IMR-90 (cell line): ENCODE data around the gene IL17REL. TPM values are rescaled to one million over a fixed set of nuclear protein-coding genes. Genes with fewer than 3 reads are reported as not detected.

ENCODE experiments used
- ATAC-seq: fragments of 200-7000 bp; cut with Tn5 transposase; 2 replicates; pipeline ENCODE4 v1.9.1; 2020; ENCODE audit warnings: low read depth, mild to moderate bottlenecking, moderate library complexity
- BruUV-seq: library from RNA; stranded (reverse); fragments of 400-500 nt; replicated peaks from 2 replicates; lab custom pipeline; 2021; lab: Mats Ljungman, UMichigan
- CTCF ChIA-PET: fragments of 300-600 bp; formaldehyde crosslinking; extraction: SDS; loops from one replicate; lab custom pipeline; 2021; ENCODE audit warnings: antibody characterized with exemption; lab: Yijun Ruan, JAX
- POLR2A ChIA-PET: fragments of 300-600 bp; sonication (Branson Sonifier 250); formaldehyde crosslinking; loops from one replicate; lab custom pipeline; 2022; ENCODE audit warnings: antibody characterized with exemption; ENCODE audit not compliant: unreplicated experiment; lab: Charles Lee
- DNase-seq: peaks from one replicate; pipeline ENCODE4 v3.0.0; 2013
- H2AFZ ChIP-seq: replicated peaks from 2 replicates; pipeline ENCODE3; 2013; ENCODE audit warnings: low read length, mild to moderate bottlenecking; ENCODE audit not compliant: poor library complexity
- H2AK5ac ChIP-seq: 2 replicates; pipeline ENCODE4 v1.6.1; 2013; ENCODE audit warnings: low read depth, low read length, inconsistent platforms
- H2AK9ac ChIP-seq: replicated peaks from 2 replicates; pipeline ENCODE3; 2013; ENCODE audit warnings: mild to moderate bottlenecking, low read depth, low read length, moderate library complexity; ENCODE audit not compliant: poor library complexity
- H2BK120ac ChIP-seq: 2 replicates; pipeline ENCODE4 v1.6.1; 2013; ENCODE audit warnings: low read depth, low read length, inconsistent platforms
- H2BK15ac ChIP-seq: 3 replicates; pipeline ENCODE4 v1.6.1; 2013; ENCODE audit warnings: low read depth, low read length, inconsistent platforms
- H2BK20ac ChIP-seq: 2 replicates; pipeline ENCODE4 v1.6.1; 2013; ENCODE audit warnings: low read depth, mild to moderate bottlenecking, inconsistent platforms, low read length, moderate library complexity
- H2BK5ac ChIP-seq: 2 replicates; pipeline ENCODE4 v1.6.1; 2013; ENCODE audit warnings: mild to moderate bottlenecking, low read depth, low read length, inconsistent platforms; ENCODE audit not compliant: poor library complexity, severe bottlenecking
- H3K14ac ChIP-seq: replicated peaks from 2 replicates; pipeline ENCODE4 v1.6.1; 2013; ENCODE audit warnings: low read depth, low read length, inconsistent platforms
- H3K18ac ChIP-seq: 2 replicates; pipeline ENCODE4 v1.6.1; 2013; ENCODE audit warnings: low read depth, low read length, control low read depth
- H3K23ac ChIP-seq: 2 replicates; pipeline ENCODE4 v1.6.1; 2013; ENCODE audit warnings: low read depth, low read length, inconsistent platforms
- H3K27ac ChIP-seq: 2 replicates; pipeline ENCODE4 v1.5.1; 2013; ENCODE audit warnings: mild to moderate bottlenecking, control low read depth, low read length; ENCODE audit not compliant: insufficient read depth
- H3K27me3 ChIP-seq: 2 replicates; pipeline ENCODE4 v1.6.1; 2013; ENCODE audit warnings: low read length; ENCODE audit not compliant: control insufficient read depth, insufficient read depth
- H3K36me3 ChIP-seq: 2 replicates; pipeline ENCODE4 v1.6.1; 2013; ENCODE audit warnings: low read length, mixed read lengths; ENCODE audit not compliant: control insufficient read depth, insufficient read depth
- H3K4ac ChIP-seq: 2 replicates; pipeline ENCODE4 v1.6.1; 2013; ENCODE audit warnings: low read depth, low read length, inconsistent platforms
- H3K4me1 ChIP-seq: 2 replicates; pipeline ENCODE4 v1.6.1; 2013; ENCODE audit warnings: low read length, mixed read lengths; ENCODE audit not compliant: control insufficient read depth, insufficient read depth
- H3K4me2 ChIP-seq: 2 replicates; pipeline ENCODE4 v1.6.1; 2013; ENCODE audit warnings: low read depth, mild to moderate bottlenecking, control low read depth, low read length, moderate library complexity
- H3K4me3 ChIP-seq: 2 replicates; pipeline ENCODE4 v1.5.1; 2013; ENCODE audit warnings: low read depth, mild to moderate bottlenecking, control low read depth, low read length, moderate library complexity; ENCODE audit not compliant: insufficient read depth
- H3K56ac ChIP-seq: 2 replicates; pipeline ENCODE4 v1.6.1; 2013; ENCODE audit warnings: low read length, inconsistent platforms; ENCODE audit not compliant: insufficient read depth; ENCODE audit errors: extremely low read depth
- H3K79me1 ChIP-seq, 2 experiments: 2 replicates each; pipeline ENCODE4 v1.6.1; 2013; ENCODE audit warnings: low read length in 2 of 2, inconsistent platforms in 1 of 2, low read depth in 1 of 2
- H3K9ac ChIP-seq: 2 replicates; pipeline ENCODE4 v1.6.1; 2013; ENCODE audit warnings: low read depth, low read length, control low read depth
- H3K9me1 ChIP-seq: 2 replicates; pipeline ENCODE4 v1.6.1; 2013; ENCODE audit warnings: low read length, inconsistent platforms; ENCODE audit not compliant: insufficient read depth
- H3K9me3 ChIP-seq: 2 replicates; pipeline ENCODE4 v1.6.1; 2013; ENCODE audit warnings: low read length; ENCODE audit not compliant: control insufficient read depth, insufficient read depth
- H4K20me1 ChIP-seq: 2 replicates; pipeline ENCODE4 v1.6.1; 2013; ENCODE audit warnings: low read length, inconsistent platforms; ENCODE audit not compliant: insufficient read depth
- H4K5ac ChIP-seq: 2 replicates; pipeline ENCODE4 v1.6.1; 2013; ENCODE audit warnings: mild to moderate bottlenecking, low read depth, low read length, control low read depth
- H4K8ac ChIP-seq, 2 experiments: 2 replicates each; pipeline ENCODE4 v1.6.1; 2013; ENCODE audit warnings: low read depth in 2 of 2, low read length in 2 of 2, control low read depth in 1 of 2, inconsistent platforms in 1 of 2
- H4K91ac ChIP-seq: 2 replicates; pipeline ENCODE4 v1.6.1; 2013; ENCODE audit warnings: low read depth, low read length, inconsistent platforms; ENCODE audit not compliant: insufficient read depth
- CEBPB ChIP-seq: IDR thresholded peaks from 2 replicates; pipeline ENCODE4 v1.6.1; 2012; ENCODE audit warnings: low read depth, low read length, improper control_type of control experiment
- ELK1 ChIP-seq: fragments of 150-350 bp; IDR thresholded peaks from 2 replicates; pipeline ENCODE4 v1.6.1; 2016; ENCODE audit warnings: low read depth, mild to moderate bottlenecking, low read length, moderate library complexity, borderline replicate concordance
- FOS ChIP-seq: fragments of 150-350 bp; IDR thresholded peaks from 2 replicates; pipeline ENCODE4 v1.6.1; 2016; ENCODE audit warnings: low read depth, low read length
- SMC3 ChIP-seq: fragments of 150-350 bp; IDR thresholded peaks from 2 replicates; pipeline ENCODE4 v1.6.1; 2016; ENCODE audit warnings: low read depth, mild to moderate bottlenecking, antibody characterized with exemption, low read length, moderate library complexity
- WGBS, 2 experiments: methylation state at CpG; one replicate each; pipeline versions ENCODE4 v1.1.5 to v1.1.7; 2013; ENCODE audit warnings: missing lambda C conversion rate in 2 of 2; ENCODE audit not compliant: insufficient read length in 1 of 2; ENCODE audit errors: extremely low coverage in 2 of 2; 5-methylcytosine and 5-hydroxymethylcytosine counted together
- dilution Hi-C: fragments of 300-500 bp; cut with HindIII; formaldehyde crosslinking; loops from one replicate; pipeline ENCODE4 v1.14.3; 2018; ENCODE audit warnings: low sequenced_read_pairs; ENCODE audit not compliant: unreplicated experiment
- in situ Hi-C: fragments of 300-500 bp; cut with MboI; formaldehyde crosslinking; loops from 3 replicates; pipeline ENCODE4 v1.14.3; 2019; ENCODE audit warnings: low sequenced_read_pairs, inconsistent platforms, mixed read lengths
- intact Hi-C: fragments of 100-400 bp; cut with micrococcal nuclease; formaldehyde crosslinking; loops from 2 replicates; pipeline ENCODE4 v1.10.0; 2022
- polyA plus RNA-seq, 3 experiments: library from polyadenylated mRNA; depleted of rRNA; stranded (reverse); fragments of >200 nt; gene quantifications; 2 replicates each; pipeline ENCODE4 v1.2.3, GENCODE V29; 2012; ENCODE audit warnings: low replicate concordance in 1 of 3
- total RNA-seq: library from RNA; depleted of rRNA; stranded (reverse); fragments of >200 nt; gene quantifications from 2 replicates; pipeline ENCODE4 v1.2.3, GENCODE V29; 2012

Gene IL17REL
- total and polyA plus RNA-seq, 2 of the 4 experiments (the other 2 are of a cell fraction) = not detected

- Histone ChIP-seq H4K5ac (no peak overlapping the region), H3K27me3 (peaks cover 67% of the 10 kb centered on the region), H2BK20ac (no peak overlapping the region), H3K4ac (no peak overlapping the region), H3K23ac (no peak overlapping the region), H3K4me2 (no peak overlapping the region), H3K56ac (no peak overlapping the region), H3K4me1 (peaks cover 6% of the 10 kb centered on the region; the same call in 1 of the 2 replicates), H4K91ac (no peak overlapping the region), H3K79me1 (no peaks in the 10 kb centered on the region), H3K9me1 (0 out of 2 replicates have a peak, but pooled peaks cover 5% of the 10 kb centered on the region), H3K18ac (no peak overlapping the region), H3K9me3 (peaks cover 4% of the 10 kb centered on the region; the same call in 1 of the 2 replicates), H2BK15ac (no peak overlapping the region), H4K20me1 (no peaks in the 10 kb centered on the region), H2AK9ac (no peak overlapping the region), H2AFZ (peak overlapping the region; percentile 43), H3K27ac (no peak overlapping the region), H2BK120ac (no peak overlapping the region), H3K36me3 (no peaks in the 10 kb centered on the region), H2AK5ac (no peak overlapping the region), H4K8ac (no peak overlapping the region), H3K9ac (no peak overlapping the region), H2BK5ac (no peak overlapping the region), H3K14ac (no peak overlapping the region), H3K4me3 (no peak overlapping the region)
- BruUV-seq = no TSS peak
- 87% methylated on average over 15 of the region's 20 CpGs; no CpG with 5 or more reads in 1 of the 2 experiments for WGBS, 2 experiments
- ChIA-PET POLR2A (no interaction called here), CTCF (no interaction called here)
- in situ Hi-C loops (no loop called here), dilution Hi-C loops (no loop called here), intact Hi-C loops (no loop called here)
- TF ChIP-seq FOS = no peak
- no peak for TF ChIP-seq SMC3
- no peak for TF ChIP-seq CEBPB
- TF ChIP-seq ELK1 = no peak
- ATAC-seq = no peak
- DNase-seq = no peak
Measured at GRCh38 chr22:50016308-50016987, 3.9 kb upstream of the IL17REL start.
